Suppressor macrophage treated with lipopolysaccharide for 4 hours (primary cell): Measurements from ENCODE around the gene CRTAC1.

Experiments
- DNase-seq: peaks from one replicate; pipeline ENCODE4 v3.0.0-alpha.2; 2020

CRTAC1 gene

DNA sequence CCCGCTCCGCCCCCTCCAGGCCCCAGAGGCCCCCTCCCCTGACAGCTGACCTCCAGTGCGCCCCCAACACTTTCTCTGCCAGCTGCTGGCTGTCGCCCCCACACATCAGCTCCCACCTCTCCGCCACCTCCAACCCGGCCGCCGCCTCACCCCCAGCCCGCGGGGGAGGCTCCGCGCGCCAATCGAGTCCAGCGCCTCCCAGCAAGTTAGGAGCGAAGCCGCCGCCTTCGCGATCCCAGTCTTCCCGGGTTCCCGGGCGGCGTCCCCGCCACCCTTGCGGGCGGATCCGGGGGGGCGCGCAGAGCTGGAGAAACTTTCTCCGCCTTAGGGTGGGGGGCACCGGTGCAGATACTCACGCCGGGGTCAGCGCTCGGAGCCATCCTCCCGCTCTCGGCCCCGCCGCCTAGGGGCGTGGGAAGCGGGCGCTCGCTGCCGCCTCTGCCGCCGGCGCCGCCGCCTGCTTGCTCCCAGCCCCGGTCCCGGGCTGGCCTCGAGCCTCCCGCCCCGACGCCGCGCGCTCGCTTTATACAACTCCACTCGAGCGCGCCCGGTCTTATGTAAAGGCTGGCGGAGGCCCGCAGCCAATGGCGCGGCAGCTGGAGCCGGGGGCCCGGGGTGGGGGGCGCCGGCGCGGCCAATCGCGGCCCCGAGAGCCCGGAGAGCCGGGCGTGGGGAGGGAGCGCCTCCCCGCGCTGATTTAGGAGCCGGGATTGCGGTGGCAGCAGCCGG, at the start of gene CRTAC1:
Gene CRTAC1 (minus strand): TSS at position 529 of the 729 bp plus-strand sequence. CDS start 149 bp downstream, at position 380.
- DNase-seq: no peak

GRCh38 chr10:98078774-98079173, 48.4 kb upstream of the CRTAC1 start:
- DNase-seq: no peak

DNA sequence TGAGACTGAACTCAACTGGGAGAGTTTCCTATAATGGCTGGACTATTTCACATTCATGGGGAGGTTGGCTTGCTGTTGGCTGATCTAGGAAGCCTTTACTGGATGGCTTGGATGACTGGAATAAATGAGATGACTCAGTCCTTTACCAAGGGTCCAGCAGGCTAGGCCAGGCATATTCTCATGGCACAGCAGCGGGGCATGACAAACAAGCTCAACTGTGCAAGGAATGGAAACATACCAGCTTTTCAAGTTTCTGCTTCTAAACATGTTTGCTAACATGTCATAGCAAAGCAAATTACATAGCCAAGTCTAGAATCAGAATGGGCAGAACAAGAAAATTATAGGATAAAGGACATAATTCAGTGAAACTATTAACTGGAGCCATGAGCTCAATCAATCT, 46.8 kb upstream of the CRTAC1 start:
- no peak for DNase-seq

DNA sequence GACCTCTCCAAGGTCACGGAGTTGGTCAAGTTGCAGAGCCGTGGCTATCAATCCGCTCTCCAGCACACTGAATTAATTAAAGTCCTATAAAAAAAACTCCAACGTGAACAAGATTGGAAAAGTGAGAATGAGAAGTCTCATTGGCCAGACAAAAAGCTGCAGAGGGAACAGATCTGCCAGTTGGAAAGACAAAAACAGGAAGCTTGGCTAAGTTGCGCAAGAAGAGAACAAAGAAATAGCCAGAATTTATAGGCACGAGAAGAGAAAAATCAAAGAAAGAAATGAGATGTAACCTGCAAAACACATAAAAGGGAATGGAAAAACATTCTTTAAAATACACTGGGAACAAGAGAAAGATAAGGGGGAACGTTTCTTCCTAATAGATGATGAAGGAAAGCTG, 45.7 kb upstream of the CRTAC1 start:
- DNase-seq: peak; percentile 37

GRCh38 chr10:98074315-98074911, 44.0 kb upstream of the CRTAC1 start:
- peak; percentile 2 for DNase-seq

- DNase-seq: no peak
Observed at GRCh38 chr10:98067165-98067564, 36.7 kb upstream of the CRTAC1 start.

DNA sequence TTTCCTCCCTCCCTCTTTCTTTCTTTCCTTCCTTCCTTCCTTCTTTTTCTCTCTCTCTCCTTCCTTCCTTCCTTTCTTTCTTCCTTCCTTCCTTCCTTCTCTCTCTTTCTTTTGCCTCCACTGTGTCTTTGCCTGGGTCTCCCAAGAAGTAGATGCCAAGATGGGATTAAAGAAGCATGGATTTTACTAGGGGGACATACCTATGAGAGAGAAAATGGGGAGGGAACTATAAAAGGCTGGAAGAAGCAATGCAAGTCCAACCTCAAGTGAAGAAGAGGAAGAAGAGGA, 33.3 kb upstream of the CRTAC1 start:
- no peak for DNase-seq

DNA sequence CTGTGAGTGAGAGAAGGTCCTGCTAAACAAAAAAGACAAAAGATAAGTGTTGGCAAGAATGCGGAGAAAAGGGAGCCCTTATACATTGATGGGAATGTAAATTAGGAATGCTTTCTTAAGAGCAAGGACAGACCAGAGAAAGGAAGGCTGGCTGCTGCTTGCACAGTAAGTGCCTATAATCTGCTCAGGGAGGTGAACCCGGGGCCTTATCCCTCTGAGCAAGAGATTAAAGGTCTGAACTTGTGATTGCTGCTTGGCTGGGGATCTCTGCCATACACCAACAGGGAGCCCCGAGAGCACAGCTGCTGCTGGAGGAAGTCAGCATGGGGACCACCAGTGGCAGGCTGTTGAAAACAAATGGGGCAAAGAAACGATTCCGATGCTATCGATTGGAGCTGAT, 32.0 kb upstream of the CRTAC1 start:
- no peak for DNase-seq

- DNase-seq: no peak
Observed at GRCh38 chr10:98060079-98060478, 29.7 kb upstream of the CRTAC1 start.

DNA sequence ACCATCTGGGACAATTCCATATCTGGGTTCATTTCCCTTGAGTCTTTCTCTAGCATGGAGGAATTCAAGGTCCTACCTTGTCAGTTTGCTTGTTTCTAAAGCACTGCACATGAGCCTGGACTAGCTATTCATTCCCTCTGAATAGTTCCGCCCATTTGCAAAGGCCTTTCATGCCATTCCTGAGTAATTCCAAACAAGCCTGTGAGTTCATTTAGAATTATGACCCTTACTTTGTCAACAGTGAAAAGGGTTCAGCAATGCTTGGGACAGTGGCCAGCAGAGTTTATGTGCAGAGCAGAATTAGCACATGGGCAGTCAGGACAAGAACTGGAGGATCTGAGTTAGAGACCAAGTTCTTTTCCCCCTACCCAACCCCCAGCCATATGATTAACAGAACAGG, 27.9 kb upstream of the CRTAC1 start:
- DNase-seq: no peak

- DNase-seq: peak; percentile 5
Observed at GRCh38 chr10:98055841-98056516, 25.6 kb upstream of the CRTAC1 start.

GRCh38 chr10:98047009-98047741, 16.8 kb upstream of the CRTAC1 start:
- DNase-seq: no peak

GRCh38 chr10:98045785-98046389, 15.5 kb upstream of the CRTAC1 start:
- DNase-seq: peak; percentile 73

GRCh38 chr10:98041352-98042043, 11.1 kb upstream of the CRTAC1 start:
- peak; percentile 70 for DNase-seq

- DNase-seq: no peak
Observed at GRCh38 chr10:98039690-98040381, 9.4 kb upstream of the CRTAC1 start.

GRCh38 chr10:98038288-98038687, 7.9 kb upstream of the CRTAC1 start:
- no peak for DNase-seq

GRCh38 chr10:98035599-98035998, 5.2 kb upstream of the CRTAC1 start:
- DNase-seq: no peak

- no peak for DNase-seq
Observed at GRCh38 chr10:98033515-98033914, 3.1 kb upstream of the CRTAC1 start.

GRCh38 chr10:98031440-98031839, 1.0 kb upstream of the CRTAC1 start:
- no peak for DNase-seq

- DNase-seq: no peak
Observed at GRCh38 chr10:98030991-98031431, 590 bp upstream of the CRTAC1 start.

DNA sequence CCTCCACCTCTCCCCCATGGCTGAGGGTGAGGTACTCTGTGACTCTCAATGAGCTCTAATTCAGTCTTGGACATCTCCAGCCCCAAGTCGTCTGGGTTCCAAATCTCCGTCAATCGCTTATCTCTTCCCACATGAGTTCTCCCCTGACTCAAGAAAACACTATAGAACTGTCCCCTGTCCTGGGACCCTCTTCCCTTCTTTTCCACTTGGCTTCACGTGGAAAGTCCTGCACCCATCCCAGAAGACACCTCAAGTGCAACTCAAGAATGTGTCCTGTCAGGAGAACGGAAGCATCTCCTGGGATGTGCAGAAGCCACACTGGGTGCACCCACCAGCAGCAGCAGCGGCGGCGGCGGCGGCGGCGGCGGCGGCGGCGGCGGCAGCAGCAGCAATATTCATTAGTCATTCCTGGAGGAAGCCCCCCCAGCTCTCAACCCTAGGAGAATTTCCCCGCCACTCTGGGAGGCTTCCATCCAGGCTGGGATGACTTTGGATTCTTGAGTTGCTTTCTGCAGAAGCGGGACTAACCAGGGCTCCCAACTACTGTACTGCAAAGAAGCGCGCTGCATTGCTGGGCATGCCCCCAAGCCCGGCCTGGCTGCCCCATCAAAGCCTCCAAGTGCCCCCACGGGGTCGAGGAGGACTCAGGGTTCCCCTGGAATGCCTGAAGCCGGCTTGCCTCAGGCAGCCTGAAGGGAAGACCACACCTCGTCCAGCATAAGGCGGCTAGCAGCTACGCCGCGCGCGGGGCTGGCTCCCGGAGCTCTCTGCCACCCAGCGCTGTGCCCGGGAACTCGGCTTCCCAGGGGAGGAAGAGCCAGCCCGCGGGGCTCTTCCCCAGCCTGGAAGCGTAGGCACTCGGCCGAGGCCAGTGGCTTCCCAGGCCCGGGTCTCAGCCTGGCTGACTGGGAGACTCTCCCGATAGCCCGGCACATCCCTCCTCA, 1.0 kb downstream of the CRTAC1 start:
- DNase-seq: no peak
